Neural crest cell (in vitro differentiated cells): ENCODE results near the gene RAP1A. TPM values are rescaled to one million over a fixed set of nuclear protein-coding genes. Genes with fewer than 3 reads are reported as not detected.
"Not testable (repeated sequence)": the region's sequence is repeated elsewhere in the genome, so short reads cannot be mapped to it uniquely, and the experiment has no call there.

Experiments
- DNase-seq: peaks from one replicate; pipeline ENCODE4 v3.0.0; 2021; ENCODE audit warnings: low read depth, mixed read lengths, low spot score
- H3K27ac Mint-ChIP-seq: one replicate; pipeline ENCODE4 v1.8.0; 2021; ENCODE audit warnings: mild to moderate bottlenecking, mixed read lengths; ENCODE audit not compliant: unreplicated experiment
- H3K27me3 Mint-ChIP-seq: 2 replicates; pipeline ENCODE4 v1.8.0; 2021; ENCODE audit warnings: low read depth, mild to moderate bottlenecking, mixed read lengths
- H3K36me3 Mint-ChIP-seq: 2 replicates; pipeline ENCODE4 v1.8.0; 2021; ENCODE audit warnings: low read depth, mild to moderate bottlenecking, mixed read lengths
- H3K4me1 Mint-ChIP-seq: 2 replicates; pipeline ENCODE4 v1.8.0; 2021; ENCODE audit warnings: mixed read lengths
- H3K4me3 Mint-ChIP-seq: one replicate; pipeline ENCODE4 v1.8.0; 2021; ENCODE audit warnings: mild to moderate bottlenecking, mixed read lengths
- H3K9me3 Mint-ChIP-seq: 2 replicates; pipeline ENCODE4 v1.8.0; 2021; ENCODE audit warnings: mixed read lengths
- total RNA-seq: library from RNA; stranded (reverse); gene quantifications from 2 replicates; pipeline ENCODE4 v1.2.1, GENCODE V29; 2021
- TF ChIP-seq, protein P1 (sequence below): fragments of 200-600 bp; sonication (generic); conservative IDR thresholded peaks from 2 replicates; pipeline ENCODE4 v1.5.0; 2021; ENCODE audit warnings: antibody characterized with exemption, mild to moderate bottlenecking

Gene RAP1A
- total RNA-seq, 1 donor from 2014 or later: 32.5 TPM

DNA sequence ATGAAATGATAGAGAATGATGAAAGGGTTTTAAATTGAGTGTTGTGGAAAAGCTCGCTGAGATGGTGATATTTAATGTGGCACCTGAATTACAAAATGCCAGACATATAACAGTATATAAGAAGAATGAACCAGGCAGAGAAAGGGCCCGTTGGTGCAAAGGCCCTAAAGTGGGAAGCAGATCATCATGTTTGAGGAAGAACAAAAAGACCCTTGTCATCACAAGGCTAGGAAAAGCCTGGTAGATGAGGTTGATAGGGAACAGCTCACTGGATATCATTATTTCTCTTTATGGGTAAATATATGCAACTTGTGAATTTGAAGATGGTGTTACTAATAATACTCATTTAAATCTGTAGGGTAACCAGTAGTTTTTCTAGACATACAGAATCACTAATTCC is 11.0 kb downstream of the RAP1A start:
- H3K27me3 Mint-ChIP-seq: no peaks in the 10 kb centered on the region
- TF ChIP-seq, protein P1, sequence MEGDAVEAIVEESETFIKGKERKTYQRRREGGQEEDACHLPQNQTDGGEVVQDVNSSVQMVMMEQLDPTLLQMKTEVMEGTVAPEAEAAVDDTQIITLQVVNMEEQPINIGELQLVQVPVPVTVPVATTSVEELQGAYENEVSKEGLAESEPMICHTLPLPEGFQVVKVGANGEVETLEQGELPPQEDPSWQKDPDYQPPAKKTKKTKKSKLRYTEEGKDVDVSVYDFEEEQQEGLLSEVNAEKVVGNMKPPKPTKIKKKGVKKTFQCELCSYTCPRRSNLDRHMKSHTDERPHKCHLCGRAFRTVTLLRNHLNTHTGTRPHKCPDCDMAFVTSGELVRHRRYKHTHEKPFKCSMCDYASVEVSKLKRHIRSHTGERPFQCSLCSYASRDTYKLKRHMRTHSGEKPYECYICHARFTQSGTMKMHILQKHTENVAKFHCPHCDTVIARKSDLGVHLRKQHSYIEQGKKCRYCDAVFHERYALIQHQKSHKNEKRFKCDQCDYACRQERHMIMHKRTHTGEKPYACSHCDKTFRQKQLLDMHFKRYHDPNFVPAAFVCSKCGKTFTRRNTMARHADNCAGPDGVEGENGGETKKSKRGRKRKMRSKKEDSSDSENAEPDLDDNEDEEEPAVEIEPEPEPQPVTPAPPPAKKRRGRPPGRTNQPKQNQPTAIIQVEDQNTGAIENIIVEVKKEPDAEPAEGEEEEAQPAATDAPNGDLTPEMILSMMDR: no peak

DNA sequence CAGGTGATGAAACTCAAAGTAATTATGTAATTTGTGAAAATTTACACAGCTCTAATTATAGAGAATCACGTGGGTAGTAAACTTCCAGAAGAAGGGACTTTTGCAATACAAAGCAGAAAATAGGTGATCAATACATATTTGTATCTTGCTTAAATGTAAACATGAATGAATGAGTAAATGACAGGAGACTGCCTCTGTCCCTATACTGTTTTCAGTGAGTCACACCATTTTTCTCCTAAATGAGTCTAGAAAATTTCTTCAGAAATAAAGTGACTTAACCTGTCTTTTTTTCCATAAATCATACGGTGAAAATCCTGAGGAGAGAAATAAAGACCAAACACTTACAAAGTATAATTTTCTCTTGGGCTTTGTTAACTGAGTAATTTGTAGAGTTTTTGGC is 11.9 kb downstream of the RAP1A start:
- Mint-ChIP-seq H3K36me3 (no peaks in the 10 kb centered on the region), H3K4me3 (no peak overlapping the region), H3K27ac (no peak overlapping the region), H3K4me1 (peaks cover 10% of the 10 kb centered on the region), H3K9me3 (no peaks in the 10 kb centered on the region), H3K27me3 (no peaks in the 10 kb centered on the region)
- DNase-seq: no peak
- TF ChIP-seq, protein P1: no peak

More for the DNA sequence above, 11.0 kb downstream of the RAP1A start:
- H3K36me3 Mint-ChIP-seq: no peaks in the 10 kb centered on the region
- H3K4me3 Mint-ChIP-seq: no peak overlapping the region
- peaks cover 5% of the 10 kb centered on the region for H3K4me1 Mint-ChIP-seq
- no peak overlapping the region for H3K27ac Mint-ChIP-seq
- DNase-seq: no peak
- H3K9me3 Mint-ChIP-seq: no peaks in the 10 kb centered on the region

DNA sequence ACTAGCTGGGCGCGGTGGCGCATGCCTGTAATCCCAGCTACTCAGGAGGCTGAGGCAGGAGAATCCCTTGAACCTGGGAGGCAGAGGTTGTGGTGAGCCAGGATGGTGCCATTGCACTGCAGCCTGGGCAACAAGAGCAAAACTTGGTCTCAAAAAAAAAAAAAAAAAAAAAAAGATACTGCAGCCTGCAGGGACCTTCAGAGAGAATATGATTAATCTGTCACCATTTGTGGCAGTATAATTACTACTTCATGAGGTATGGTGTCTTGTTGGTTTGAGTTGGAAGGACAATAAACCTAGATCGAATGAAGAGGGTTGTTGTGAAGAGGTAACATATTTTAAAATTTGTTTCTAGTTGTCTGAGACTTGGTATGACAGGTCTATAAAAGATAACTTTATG is 13.2 kb downstream of the RAP1A start:
- not testable (repeated sequence) for H3K36me3 Mint-ChIP-seq, H3K27ac Mint-ChIP-seq, H3K27me3 Mint-ChIP-seq, H3K9me3 Mint-ChIP-seq, H3K4me3 Mint-ChIP-seq, DNase-seq, H3K4me1 Mint-ChIP-seq

DNA sequence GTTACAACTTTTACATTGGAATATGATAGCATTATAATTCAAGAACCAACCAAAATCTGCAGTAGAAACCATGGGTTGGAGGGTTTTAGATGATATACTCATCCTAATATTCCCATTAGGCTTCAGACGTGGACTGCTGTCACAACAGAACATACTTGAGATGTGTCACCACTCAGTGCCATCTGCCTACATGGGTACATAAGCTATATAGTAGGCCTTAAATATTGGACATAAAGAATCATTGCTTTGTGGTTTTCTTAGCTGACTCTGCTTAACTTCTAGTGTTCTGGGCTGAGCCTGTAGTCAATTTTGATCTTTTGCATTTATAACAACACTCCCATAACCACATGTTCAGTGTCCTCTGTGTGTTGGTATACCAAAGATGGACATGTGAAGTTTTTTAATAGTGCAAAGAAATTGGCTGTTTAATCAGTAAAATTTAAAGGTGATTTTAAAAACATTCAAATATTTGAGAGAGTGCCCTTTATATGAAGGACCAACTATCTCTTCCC is 14.2 kb downstream of the RAP1A start:
- Mint-ChIP-seq H3K9me3 (no peaks in the 10 kb centered on the region), H3K27ac (no peak overlapping the region), H3K27me3 (no peaks in the 10 kb centered on the region), H3K4me3 (no peak overlapping the region), H3K36me3 (no peaks in the 10 kb centered on the region), H3K4me1 (peaks cover 11% of the 10 kb centered on the region)
- TF ChIP-seq, protein P1: no peak
- no peak for DNase-seq

DNA sequence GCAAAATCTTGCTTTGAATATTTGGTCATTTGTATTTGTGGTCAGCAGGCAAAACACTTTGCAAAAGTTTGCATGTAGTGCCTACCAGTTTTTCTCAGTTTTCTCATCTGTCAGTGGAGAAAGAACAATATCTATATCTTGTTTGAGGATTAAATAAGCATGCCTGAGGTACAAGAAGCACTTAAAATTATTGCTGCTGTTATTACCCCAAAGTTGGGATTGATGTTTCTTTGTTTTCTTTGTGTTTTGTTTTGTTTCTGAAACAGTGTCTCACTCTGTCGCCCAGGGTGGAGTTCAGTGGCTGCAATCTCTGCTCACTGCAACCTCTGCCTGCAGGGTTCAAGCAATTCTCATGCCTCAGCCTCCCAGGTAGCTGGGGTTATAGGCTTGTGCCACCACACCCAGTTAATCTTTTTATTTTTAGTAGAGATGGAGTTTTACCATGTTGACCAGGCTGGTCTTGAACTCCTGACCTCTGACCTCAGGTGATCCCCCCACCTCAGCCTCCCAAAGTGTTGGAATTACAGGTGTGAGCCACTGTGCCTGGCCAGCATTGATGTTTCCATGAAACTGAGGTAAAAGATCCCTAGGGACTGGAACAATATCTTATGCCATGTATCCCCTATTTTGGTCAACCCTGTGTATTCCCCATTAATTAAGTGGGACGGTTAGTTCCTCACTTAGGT is 15.9 kb downstream of the RAP1A start:
- TF ChIP-seq, protein P1: no peak
- no peaks in the 10 kb centered on the region for H3K9me3 Mint-ChIP-seq
- no peak overlapping the region for H3K27ac Mint-ChIP-seq
- H3K36me3 Mint-ChIP-seq: no peaks in the 10 kb centered on the region
- H3K4me1 Mint-ChIP-seq: peaks cover 11% of the 10 kb centered on the region
- H3K4me3 Mint-ChIP-seq: no peak overlapping the region
- DNase-seq: no peak
- no peaks in the 10 kb centered on the region for H3K27me3 Mint-ChIP-seq

DNA sequence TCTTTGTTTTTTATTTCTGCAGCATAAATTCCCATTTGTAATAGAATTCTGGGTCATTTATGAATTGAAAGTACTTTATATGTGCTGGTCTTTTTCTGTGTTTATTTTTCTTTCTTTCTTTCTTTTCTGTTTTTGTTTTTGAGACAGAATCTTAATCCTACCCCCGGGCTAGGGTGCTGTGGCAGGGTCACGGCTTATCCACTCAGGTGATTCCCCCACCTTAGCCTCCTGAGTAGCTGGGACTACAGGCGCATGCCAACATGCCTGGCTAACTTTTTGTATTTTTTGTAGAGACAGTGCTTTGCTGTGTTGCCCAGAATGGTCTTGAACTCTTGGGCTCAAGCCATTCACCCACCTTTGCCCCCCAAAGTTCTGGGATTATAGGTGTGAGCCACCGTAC is 18.7 kb downstream of the RAP1A start:
- Mint-ChIP-seq H3K27me3 (no peaks in the 10 kb centered on the region), H3K4me1 (peaks cover 9% of the 10 kb centered on the region), H3K9me3 (peaks cover 1% of the 10 kb centered on the region), H3K4me3 (no peak overlapping the region), H3K27ac (no peak overlapping the region), H3K36me3 (peaks cover 5% of the 10 kb centered on the region)
- TF ChIP-seq, protein P1: no peak
- no peak for DNase-seq
